NCI-H1048 (cell line): ENCODE data around the gene WRAP73.

ENCODE experiments used
- DNase-seq: peaks from one replicate; lab custom pipeline; 2025; lab: John Stamatoyannopoulos, UW

The WRAP73 gene

DNA sequence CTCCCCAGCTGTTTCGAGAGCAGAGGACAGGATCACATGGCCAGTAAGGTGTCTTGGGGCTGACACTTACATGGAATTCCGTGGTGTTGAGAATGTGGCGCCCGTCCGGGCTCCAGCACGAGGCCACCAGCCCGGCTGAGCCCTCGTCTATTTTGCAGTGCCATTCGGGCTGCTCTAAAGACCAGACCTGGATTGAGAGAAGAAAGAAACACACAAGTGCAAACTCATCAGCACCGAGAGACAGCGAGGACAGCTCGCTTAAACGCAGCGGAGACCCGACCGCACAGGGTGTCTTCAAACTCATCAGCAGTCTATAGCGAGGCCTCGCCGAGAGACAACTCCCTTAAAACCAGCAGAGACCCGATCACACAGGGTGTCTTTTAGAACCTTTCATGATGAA, 3.3 kb downstream of the WRAP73 start:
- DNase-seq = no peak

- DNase-seq = no peak
These were observed 4.1 kb downstream of the WRAP73 start for GRCh38 chr1:3645666-3646355.

GRCh38 chr1:3645247-3645646, 4.7 kb downstream of the WRAP73 start:
- no peak for DNase-seq

GRCh38 chr1:3644273-3644672, 5.6 kb downstream of the WRAP73 start:
- no peak for DNase-seq

- no peak for DNase-seq
These were observed 6.8 kb downstream of the WRAP73 start for GRCh38 chr1:3642919-3643675.

DNA sequence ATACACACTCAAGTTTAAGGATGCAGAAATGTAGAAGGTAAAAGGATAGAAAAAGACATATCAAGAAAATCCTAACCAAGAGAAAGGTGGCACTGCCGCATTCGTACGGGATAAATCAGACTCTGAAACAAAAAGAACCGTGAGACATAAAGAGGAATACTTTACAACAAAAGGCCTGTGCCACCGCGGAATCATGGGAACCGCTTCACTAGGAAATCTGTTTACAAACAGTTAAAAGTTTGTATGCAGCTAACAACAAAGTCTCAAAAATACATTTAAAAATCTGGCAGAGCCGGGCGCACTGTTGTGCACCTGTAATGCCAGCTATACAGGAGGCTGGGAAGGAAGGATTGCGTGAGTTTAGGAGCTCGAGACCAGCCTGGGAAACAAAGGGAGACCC, 8.1 kb downstream of the WRAP73 start:
- no peak for DNase-seq

DNA sequence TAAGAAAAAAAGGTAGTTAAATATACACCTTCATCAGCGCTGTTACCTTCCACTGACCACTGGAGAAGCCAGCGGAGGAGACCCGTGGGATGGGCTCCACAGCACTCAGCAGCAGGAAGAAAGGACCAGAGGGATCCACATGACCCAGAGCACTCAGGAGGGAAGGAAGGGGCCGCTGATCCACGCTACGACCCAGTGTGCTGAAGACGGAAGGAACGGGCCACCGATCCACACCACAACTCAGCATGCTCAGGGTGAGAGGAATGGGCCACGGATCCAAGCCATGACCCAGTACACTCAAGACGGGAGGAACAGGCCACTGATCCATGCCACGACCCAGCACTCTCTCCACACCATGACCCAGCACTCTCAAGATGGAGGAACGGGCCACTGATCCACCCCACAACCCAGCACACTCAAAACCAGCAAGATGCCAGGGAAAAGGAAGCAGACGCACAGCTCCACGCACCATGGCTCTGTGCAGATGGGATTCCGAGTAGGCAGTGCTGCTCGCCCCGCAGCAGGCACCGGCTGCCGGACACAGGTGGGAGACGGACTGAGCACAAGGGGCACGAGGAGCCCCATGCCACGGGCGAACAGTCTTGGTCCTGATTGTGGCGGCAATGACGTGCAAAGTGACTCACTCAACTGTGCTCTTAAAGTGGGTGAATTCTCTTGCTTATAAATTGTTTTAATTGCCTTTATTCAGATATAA, 8.7 kb downstream of the WRAP73 start:
- no peak for DNase-seq

DNA sequence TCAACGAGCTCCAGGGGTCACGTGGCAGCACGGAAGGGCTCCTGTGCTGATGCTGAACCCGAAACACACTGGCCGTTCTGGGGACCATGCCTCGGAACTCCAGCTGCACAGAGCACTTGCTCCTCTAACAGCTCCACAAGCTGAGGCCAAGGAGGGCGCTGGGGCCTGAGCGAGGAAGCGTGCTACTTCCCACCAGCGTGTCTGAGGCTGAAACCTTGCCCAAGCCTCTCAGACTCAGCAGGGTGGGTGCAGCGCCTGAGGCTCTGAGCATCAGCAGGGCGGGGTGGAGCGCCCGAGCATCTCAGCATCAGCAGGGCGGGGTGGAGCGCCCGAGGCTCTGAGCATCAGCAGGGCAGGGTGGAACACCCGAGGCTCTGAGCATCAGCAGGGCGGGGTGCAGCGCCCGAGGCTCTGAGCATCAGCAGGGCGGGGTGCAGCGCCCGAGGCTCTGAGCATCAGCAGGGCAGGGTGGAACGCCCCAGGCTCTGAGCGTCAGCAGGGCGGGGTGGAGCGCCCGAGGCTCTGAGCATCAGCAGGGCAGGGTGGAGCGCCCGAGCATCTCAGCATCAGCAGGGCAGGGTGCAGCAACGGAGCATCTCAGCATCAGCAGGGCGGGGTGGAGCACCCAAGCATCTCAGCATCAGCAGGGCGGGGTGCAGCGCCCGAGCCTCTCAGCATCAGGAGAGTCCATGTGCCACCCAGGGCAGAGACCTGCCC, 9.6 kb downstream of the WRAP73 start:
- no peak for DNase-seq

DNA sequence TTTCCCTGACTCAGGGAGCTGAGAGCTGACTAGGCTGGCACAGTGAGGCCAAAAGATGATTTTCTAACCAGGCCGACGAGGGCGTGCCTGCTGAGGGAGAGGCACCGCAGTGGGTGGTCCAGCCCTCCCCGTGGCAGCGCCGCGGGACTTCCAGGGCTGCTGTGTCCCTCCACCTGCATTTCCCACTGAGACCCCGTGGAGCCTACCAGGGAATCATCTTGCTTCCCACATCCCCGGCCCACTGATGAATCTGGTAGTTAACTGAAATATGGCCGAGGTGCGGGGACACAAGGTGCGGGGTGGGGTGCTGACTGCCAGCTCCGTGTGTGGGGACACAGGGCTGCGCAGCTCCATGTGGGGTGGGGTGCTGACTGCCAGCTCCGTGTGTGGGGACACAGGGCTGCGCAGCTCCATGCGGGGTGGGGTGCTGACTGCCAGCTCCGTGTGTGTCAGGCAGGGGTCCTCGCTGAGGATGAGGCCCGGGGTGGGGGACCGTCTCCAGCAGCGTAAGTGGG, 10.4 kb downstream of the WRAP73 start:
- DNase-seq = no peak

- no peak for DNase-seq
These were observed 11.2 kb downstream of the WRAP73 start for GRCh38 chr1:3638676-3639075.

DNA sequence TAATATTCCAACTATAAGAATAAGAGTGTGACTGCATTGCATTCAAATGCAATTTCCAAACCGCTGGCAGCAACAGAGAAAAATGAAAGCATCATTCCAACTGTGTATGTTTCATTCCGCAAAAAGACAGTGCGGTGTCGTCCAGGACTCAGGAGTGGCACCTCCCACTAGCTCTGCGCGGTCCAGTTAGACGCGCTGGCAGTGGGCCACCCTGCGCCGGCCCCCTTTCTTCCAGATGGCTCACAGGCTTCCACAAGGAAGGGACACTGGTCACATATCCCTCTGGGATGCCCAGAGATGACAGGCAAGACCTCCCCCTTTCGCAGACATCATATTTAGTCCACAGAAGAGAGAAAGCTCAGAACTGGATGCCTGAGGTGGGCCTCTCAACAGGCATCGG, 11.9 kb downstream of the WRAP73 start:
- DNase-seq = no peak

DNA sequence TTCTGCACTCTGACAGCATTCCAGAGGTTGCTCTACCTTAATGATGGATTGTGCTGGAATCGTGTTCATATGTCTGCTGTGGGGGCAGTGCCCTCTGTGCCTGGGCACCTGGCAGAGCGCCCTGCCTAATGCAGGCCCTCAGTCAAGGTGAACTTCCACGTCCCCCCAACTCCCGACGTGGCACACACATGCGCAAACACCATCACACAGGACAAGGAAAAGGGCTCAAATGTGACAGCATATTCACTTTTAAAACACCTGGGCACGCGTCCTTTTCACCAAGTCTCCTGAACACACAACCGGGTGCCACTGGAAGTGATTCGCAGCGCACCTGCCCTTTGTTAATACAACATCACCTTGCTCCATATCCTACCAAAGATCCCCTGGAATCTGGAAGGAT, 13.4 kb downstream of the WRAP73 start:
- DNase-seq = no peak

GRCh38 chr1:3636080-3636479, 13.8 kb downstream of the WRAP73 start:
- DNase-seq = no peak

- DNase-seq = no peak
These were observed 15.7 kb downstream of the WRAP73 start for GRCh38 chr1:3634059-3634800.

- DNase-seq = no peak
These were observed 16.4 kb downstream of the WRAP73 start for GRCh38 chr1:3633344-3634058.

GRCh38 chr1:3632716-3633343, 17.1 kb downstream of the WRAP73 start:
- DNase-seq = no peak

GRCh38 chr1:3632298-3632697, 17.6 kb downstream of the WRAP73 start:
- DNase-seq = no peak

DNA sequence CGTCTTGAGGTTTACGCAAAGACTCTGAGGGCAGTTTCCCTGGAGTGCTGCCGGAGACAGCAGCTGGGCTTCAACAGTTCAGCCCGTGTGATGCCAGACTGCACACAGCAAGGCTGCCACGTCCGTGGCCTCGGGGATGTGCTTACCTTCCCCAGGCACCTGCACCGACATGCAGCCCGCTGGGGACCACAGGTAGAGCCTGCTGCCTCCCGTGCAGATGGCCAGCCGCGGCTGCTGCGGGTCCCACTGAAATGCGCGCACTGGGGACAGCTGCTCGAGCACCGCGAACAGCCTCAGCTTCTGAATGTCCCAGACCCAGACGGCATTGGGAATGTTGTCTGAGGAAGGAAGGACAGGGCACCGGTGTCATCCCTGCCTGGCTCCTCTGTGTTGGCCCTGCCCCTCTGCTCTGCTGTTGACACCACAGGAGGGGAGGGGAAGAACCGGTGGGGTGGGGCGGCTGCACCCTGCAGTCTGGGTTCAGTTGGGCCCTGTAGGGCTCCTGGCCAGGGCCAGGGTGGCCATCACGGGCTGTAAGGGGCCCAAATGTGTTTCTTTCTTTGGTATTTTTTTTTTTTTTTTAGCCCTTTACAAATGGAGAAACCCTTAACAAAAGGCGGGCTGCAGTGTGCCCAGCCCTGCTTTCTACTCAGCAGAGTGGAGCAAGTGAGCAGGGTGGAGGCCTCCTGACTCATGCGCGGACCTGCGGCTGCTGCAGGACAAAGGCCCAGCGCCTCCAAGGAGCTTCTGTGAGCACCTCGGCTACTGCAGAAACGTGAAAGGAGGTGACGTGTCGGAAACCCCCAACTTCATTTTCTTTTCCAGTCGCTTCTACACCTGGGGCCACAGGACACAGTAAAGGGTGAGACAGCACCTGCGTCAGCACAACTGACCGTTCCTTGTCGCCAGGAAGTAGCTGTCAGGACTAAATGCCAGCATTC, 18.3 kb downstream of the WRAP73 start:
- DNase-seq = no peak

DNA sequence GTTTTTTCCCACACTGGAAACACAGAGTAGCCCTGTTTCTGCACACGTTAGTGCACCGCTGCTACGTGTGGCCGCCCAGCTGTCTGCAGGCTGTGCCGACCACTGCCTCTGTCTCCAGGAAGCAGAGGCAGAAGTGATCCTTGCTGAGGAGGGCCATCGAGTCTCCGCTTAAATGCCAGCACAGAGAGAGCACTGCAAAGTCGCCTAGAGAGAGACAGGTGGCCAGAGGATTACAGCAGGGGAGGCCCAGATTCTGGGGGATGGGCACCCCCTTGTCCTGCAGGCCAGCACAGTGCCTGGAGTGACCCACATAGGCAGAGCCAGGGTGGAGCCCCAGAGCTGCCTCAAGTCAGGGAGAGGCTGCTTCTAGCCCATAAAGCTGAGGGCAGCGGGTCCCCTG, 19.0 kb downstream of the WRAP73 start:
- no peak for DNase-seq
